HCT116 (cell line): Measurements from ENCODE around the gene WNK1. TPM values are rescaled to one million over a fixed set of nuclear protein-coding genes. Genes with fewer than 3 reads are reported as not detected.

Source experiments
- ATAC-seq: fragments of 200-7000 bp; cut with Tn5 transposase; 2 replicates; pipeline ENCODE4 v1.9.1; 2020; ENCODE audit warnings: mild to moderate bottlenecking, moderate library complexity
- BruUV-seq: library from RNA; stranded (reverse); fragments of 400-500 nt; replicated peaks from 2 replicates; lab custom pipeline; 2021; lab: Mats Ljungman, UMichigan
- CTCF ChIA-PET: fragments of 300-600 bp; sonication (Branson Sonifier 250); formaldehyde crosslinking; loops from one replicate; lab custom pipeline; 2021; ENCODE audit warnings: antibody characterized with exemption; lab: Charles Lee
- POLR2A ChIA-PET: fragments of 300-600, 350-600 bp; sonication (Branson Sonifier 250); formaldehyde crosslinking; loops from one replicate; lab custom pipeline; 2021; ENCODE audit warnings: antibody characterized with exemption; lab: Charles Lee
- RAD21 ChIA-PET, 2 experiments: fragments of 300-600 bp; sonication (Branson Sonifier 250); formaldehyde crosslinking; loops; one replicate each; lab custom pipeline; 2023; ENCODE audit warnings: low total read pairs in 2 of 2; ENCODE audit not compliant: uncharacterized antibody in 2 of 2, unreplicated experiment in 2 of 2, low non-redundant PET in 1 of 2; lab: Charles Lee
- DNase-seq: peaks from one replicate; pipeline ENCODE4 v3.0.0-alpha.2; 2010; ENCODE audit warnings: low read depth, low spot score
- H2AFZ ChIP-seq: fragments of 200-600 bp; shearing (Covaris generic), sonication (generic); 2 replicates; pipeline ENCODE4 v1.6.1; 2017; ENCODE audit warnings: low read depth, mixed run types, mixed read lengths, antibody characterized with exemption, low read length; ENCODE audit not compliant: poor library complexity, severe bottlenecking
- H3K27ac ChIP-seq: 2 replicates; pipeline ENCODE4 v1.5.1; 2012; ENCODE audit warnings: low read depth, low read length
- H3K27me3 ChIP-seq: fragments of 200-600 bp; sonication (generic); 2 replicates; pipeline ENCODE4 v1.6.1; 2016; ENCODE audit warnings: mixed run types, low read length, mixed read lengths; ENCODE audit not compliant: insufficient read depth
- H3K36me3 ChIP-seq, 2 experiments: fragments of 200-500 bp in 1 of 2; fragments of 200-600 bp in 1 of 2; sonication (Bioruptor generic) in 1 of 2; sonication (generic) in 1 of 2; 2 replicates each; pipeline versions ENCODE4 v1.5.1 to v1.6.1; 2014 to 2016; ENCODE audit warnings: low read length in 2 of 2, inconsistent platforms in 1 of 2, mixed read lengths in 1 of 2, mixed run types in 1 of 2; ENCODE audit not compliant: insufficient read depth in 2 of 2, control insufficient read depth in 1 of 2
- H3K4me1 ChIP-seq, 2 experiments: fragments of 200-600 bp in 1 of 2; sonication (generic) in 1 of 2; 2 replicates each; pipeline versions ENCODE4 v1.5.1 to v1.6.1; 2012 to 2017; ENCODE audit warnings: low read length in 2 of 2, inconsistent platforms in 1 of 2, mild to moderate bottlenecking in 1 of 2, mixed read lengths in 1 of 2, mixed run types in 1 of 2, moderate library complexity in 1 of 2; ENCODE audit not compliant: insufficient read depth in 2 of 2, control insufficient read depth in 1 of 2
- H3K4me2 ChIP-seq: fragments of 200-600 bp; sonication (generic); 2 replicates; pipeline ENCODE4 v1.6.1; 2017; ENCODE audit warnings: mixed run types, low read length, mixed read lengths
- H3K4me3 ChIP-seq, 2 experiments: fragments of 200-600 bp in 1 of 2; sonication (generic) in 1 of 2; replicated peaks in 1 of 2; 2 replicates each; pipeline ENCODE4 v1.5.1; 2011 to 2016; ENCODE audit warnings: low read length in 2 of 2, control low read depth in 1 of 2, low read depth in 1 of 2, mild to moderate bottlenecking in 1 of 2, mixed read lengths in 1 of 2, mixed run types in 1 of 2
- H3K79me2 ChIP-seq: fragments of 200-600 bp; sonication (generic); 2 replicates; pipeline ENCODE4 v1.6.1; 2017; ENCODE audit warnings: mild to moderate bottlenecking, mixed run types, low read length, moderate library complexity, mixed read lengths; ENCODE audit not compliant: insufficient read depth
- H3K9ac ChIP-seq: fragments of 200-600 bp; sonication (generic); 2 replicates; pipeline ENCODE4 v1.6.1; 2016; ENCODE audit warnings: low read length, mixed read lengths
- H3K9me2 ChIP-seq: fragments of 200-600 bp; sonication (generic), shearing (Covaris generic); 2 replicates; pipeline ENCODE4 v1.6.1; 2017; ENCODE audit warnings: mixed run types, mild to moderate bottlenecking, moderate library complexity; ENCODE audit not compliant: insufficient read depth
- H3K9me3 ChIP-seq, 2 experiments: fragments of 200-500 bp in 1 of 2; fragments of 200-600 bp in 1 of 2; sonication (Bioruptor generic) in 1 of 2; sonication (generic) in 1 of 2; 2 replicates each; pipeline ENCODE4 v1.6.1; 2014 to 2017; ENCODE audit warnings: low read length in 2 of 2, mixed read lengths in 2 of 2, inconsistent platforms in 1 of 2, low read depth in 1 of 2, mild to moderate bottlenecking in 1 of 2, mixed run types in 1 of 2, moderate library complexity in 1 of 2; ENCODE audit not compliant: control insufficient read depth in 1 of 2, insufficient read depth in 1 of 2
- H4K20me1 ChIP-seq: fragments of 200-600 bp; sonication (generic), shearing (Covaris generic); 2 replicates; pipeline ENCODE4 v1.6.1; 2017; ENCODE audit warnings: mixed run types, mild to moderate bottlenecking, moderate library complexity; ENCODE audit not compliant: insufficient read depth
- ATF3 ChIP-seq: IDR thresholded peaks from 2 replicates; pipeline ENCODE4 v1.6.1; 2012
- CBX3 ChIP-seq: IDR thresholded peaks from 2 replicates; pipeline ENCODE4 v1.6.1; 2012; ENCODE audit warnings: low read depth
- CTCF ChIP-seq, 3 experiments: fragments of 200-600 bp in 1 of 3; sonication (generic) in 1 of 3; IDR thresholded peaks in 2 of 3; conservative IDR thresholded peaks in 1 of 3; 2 replicates each; pipeline ENCODE4 v1.5.1; 2012 to 2017; ENCODE audit warnings: low read depth in 2 of 3, low read length in 2 of 3, antibody characterized with exemption in 1 of 3, borderline replicate concordance in 1 of 3, control low read depth in 1 of 3, mild to moderate bottlenecking in 1 of 3, mixed read lengths in 1 of 3, mixed run types in 1 of 3, moderate library complexity in 1 of 3; ENCODE audit not compliant: insufficient read depth in 1 of 3
- EGR1 ChIP-seq: IDR thresholded peaks from 2 replicates; pipeline ENCODE4 v1.6.1; 2012; ENCODE audit warnings: low read depth
- ELF1 ChIP-seq: IDR thresholded peaks from 2 replicates; pipeline ENCODE4 v1.6.1; 2012; ENCODE audit warnings: low read depth, borderline replicate concordance
- EZH2 ChIP-seq: fragments of 200-600 bp; sonication (generic); IDR thresholded peaks from 2 replicates; pipeline ENCODE4 v1.6.1; 2017; ENCODE audit warnings: antibody characterized with exemption, mixed run types
- EZH2phosphoT487 ChIP-seq: fragments of 200-600 bp; IDR thresholded peaks from 2 replicates; pipeline ENCODE4 v1.6.1; 2018; ENCODE audit warnings: antibody characterized with exemption, borderline replicate concordance
- FOSL1 ChIP-seq: IDR thresholded peaks from 2 replicates; pipeline ENCODE4 v1.6.1; 2012; ENCODE audit warnings: low read depth
- JUND ChIP-seq: IDR thresholded peaks from 2 replicates; pipeline ENCODE4 v1.6.1; 2012
- MAX ChIP-seq: IDR thresholded peaks from 2 replicates; pipeline ENCODE4 v1.6.1; 2012
- POLR2AphosphoS5 ChIP-seq: IDR thresholded peaks from 2 replicates; pipeline ENCODE4 v1.6.1; 2011; ENCODE audit warnings: mild to moderate bottlenecking, low read depth, low read length, moderate library complexity
- RAD21 ChIP-seq: IDR thresholded peaks from 2 replicates; pipeline ENCODE4 v1.6.1; 2012; ENCODE audit warnings: low read depth, mild to moderate bottlenecking
- REST ChIP-seq: IDR thresholded peaks from 2 replicates; pipeline ENCODE4 v1.6.1; 2012; ENCODE audit warnings: low read depth
- SIN3A ChIP-seq: IDR thresholded peaks from 2 replicates; pipeline ENCODE4 v1.6.1; 2012; ENCODE audit warnings: low read depth
- ZFX ChIP-seq: fragments of 450-650 bp; IDR thresholded peaks from 2 replicates; pipeline ENCODE4 v1.6.1; 2017
- ZNF274 ChIP-seq: fragments of 200-500 bp; sonication (Bioruptor generic); IDR thresholded peaks from 2 replicates; pipeline ENCODE4 v1.6.1; 2014; ENCODE audit warnings: mild to moderate bottlenecking, low read depth, low read length, inconsistent platforms
- intact Hi-C: fragments of 100-400 bp; cut with micrococcal nuclease; formaldehyde crosslinking; loops from 2 replicates; pipeline ENCODE4 v1.10.0; 2022
- total RNA-seq: library from RNA; stranded (reverse); gene quantifications from one replicate; pipeline ENCODE4 v1.2.1, GENCODE V29; 2021; ENCODE audit not compliant: unreplicated experiment

Gene WNK1
- total RNA-seq, 1 experiment from 2014 or later, result 81.0 TPM

- intact Hi-C loops, result no loop called here
- Histone ChIP-seq H3K4me2 (no peak overlapping the region), H3K79me2 (no peaks in the 10 kb centered on the region)
- TF ChIP-seq ZNF274 (no peak), SIN3A (no peak), ZFX (no peak), ELF1 (no peak), FOSL1 (no peak), CBX3 (no peak), EGR1 (no peak), REST (no peak), EZH2 (no peak), RAD21 (no peak), ATF3 (no peak), CTCF (IDR thresholded peaks at IDR 0.05 in 2 of 3, conservative IDR thresholded peaks at IDR 0.05 in 1 of 3; ENCODE audit: borderline replicate concordance in 1 of 3, insufficient read depth in 1 of 3, low read depth in 2 of 3, low read length in 2 of 3) (no peak), JUND (no peak), EZH2phosphoT487 (no peak), POLR2AphosphoS5 (no peak), MAX (no peak)
- TF ChIP-seq, all 23 proteins: peak for 0
- no peak overlapping the region for H3K27ac ChIP-seq
- no peaks in the 10 kb centered on the region for H3K9me3 ChIP-seq
- RAD21 ChIA-PET, result no interaction called here
- DNase-seq (no peak), ATAC-seq (no peak)
- H3K27me3 ChIP-seq, result no peaks in the 10 kb centered on the region
- H3K4me3 ChIP-seq, result no peak overlapping the region
- CTCF ChIA-PET, result no interaction called here
- H3K9ac ChIP-seq, result no peak overlapping the region
- H3K4me1 ChIP-seq, result no peaks in the 10 kb centered on the region
- peaks cover 34 to 55% of the 10 kb centered on the region in 2 experiments for H3K36me3 ChIP-seq
- H4K20me1 ChIP-seq, result no peaks in the 10 kb centered on the region
- POLR2A ChIA-PET, result no interaction called here
- no peak overlapping the region for H2AFZ ChIP-seq
- no TSS peak for BruUV-seq
- H3K9me2 ChIP-seq, result no peaks in the 10 kb centered on the region
Measured at GRCh38 chr12:904010-904414, 151.6 kb downstream of the WNK1 start.
